OCI-LY1 (cell line): ENCODE data around the gene FAM20C.
"Not testable (repeated sequence)": the region's sequence is repeated elsewhere in the genome, so short reads cannot be mapped to it uniquely, and the experiment has no call there.

Experiments
- H2AFZ ChIP-seq: fragments of 200-600 bp; sonication (generic), shearing (Covaris generic); 2 replicates; pipeline ENCODE4 v1.6.0; 2014; ENCODE audit warnings: antibody characterized with exemption, mild to moderate bottlenecking, low read length
- H3F3A ChIP-seq: fragments of 200-600 bp; sonication (generic), shearing (Covaris generic); 2 replicates; pipeline ENCODE4 v1.6.0; 2014; ENCODE audit warnings: mild to moderate bottlenecking, antibody characterized with exemption, low read length, moderate library complexity; ENCODE audit not compliant: insufficient read depth
- H3K27ac ChIP-seq: fragments of 200-600 bp; sonication (generic); 2 replicates; pipeline ENCODE4 v1.5.1; 2014; ENCODE audit warnings: low read length, mixed run types, mild to moderate bottlenecking, low read depth; ENCODE audit not compliant: poor library complexity, severe bottlenecking
- H3K27me3 ChIP-seq: fragments of 200-600 bp; sonication (generic); 2 replicates; pipeline ENCODE4 v1.6.0; 2014; ENCODE audit warnings: antibody characterized with exemption, mild to moderate bottlenecking, low read length, moderate library complexity; ENCODE audit not compliant: insufficient read depth
- H3K36me3 ChIP-seq: fragments of 200-600 bp; sonication (generic); 2 replicates; pipeline ENCODE4 v1.6.1; 2014; ENCODE audit warnings: mild to moderate bottlenecking, antibody characterized with exemption, low read length, moderate library complexity, mixed read lengths; ENCODE audit not compliant: insufficient read depth
- H3K4me1 ChIP-seq: fragments of 200-600 bp; sonication (generic); 2 replicates; pipeline ENCODE4 v1.5.1; 2014; ENCODE audit warnings: mild to moderate bottlenecking, low read length, moderate library complexity; ENCODE audit not compliant: insufficient read depth, severe bottlenecking
- H3K4me2 ChIP-seq: fragments of 200-600 bp; sonication (generic), shearing (Covaris generic); 2 replicates; pipeline ENCODE4 v1.6.1; 2014; ENCODE audit warnings: low read length
- H3K4me3 ChIP-seq: fragments of 200-600 bp; sonication (generic); 2 replicates; pipeline ENCODE4 v1.5.1; 2014; ENCODE audit warnings: low read length, low read depth, mild to moderate bottlenecking, mixed read lengths; ENCODE audit not compliant: poor library complexity, severe bottlenecking
- H3K79me2 ChIP-seq: fragments of 200-600 bp; shearing (Covaris generic); 2 replicates; pipeline ENCODE4 v1.6.1; 2016; ENCODE audit warnings: mixed run types, low read length, mixed read lengths; ENCODE audit not compliant: insufficient read depth
- H3K9ac ChIP-seq: fragments of 200-600 bp; sonication (generic), shearing (Covaris generic); 2 replicates; pipeline ENCODE4 v1.6.1; 2014; ENCODE audit warnings: mild to moderate bottlenecking, low read length, mixed read lengths
- H3K9me2 ChIP-seq: fragments of 200-600 bp; sonication (generic), shearing (Covaris generic); 2 replicates; pipeline ENCODE4 v1.6.1; 2014; ENCODE audit warnings: low read depth, mild to moderate bottlenecking, low read length, mixed read lengths
- H3K9me3 ChIP-seq: fragments of 200-600 bp; shearing (Covaris generic); 2 replicates; pipeline ENCODE4 v1.6.1; 2014; ENCODE audit warnings: low read length, mixed read lengths
- H4K20me1 ChIP-seq: fragments of 200-600 bp; sonication (generic), shearing (Covaris generic); 2 replicates; pipeline ENCODE4 v1.6.0; 2016; ENCODE audit warnings: mild to moderate bottlenecking, low read length; ENCODE audit not compliant: insufficient read depth
- CTCF ChIP-seq: fragments of 200-600 bp; sonication (generic), shearing (Covaris generic); IDR thresholded peaks from 2 replicates; pipeline ENCODE4 v1.5.1; 2017; ENCODE audit warnings: mild to moderate bottlenecking, antibody characterized with exemption, low read length, moderate library complexity, mixed read lengths
- EZH2 ChIP-seq: fragments of 200-600 bp; sonication (generic), shearing (Covaris generic); IDR thresholded peaks from 2 replicates; pipeline ENCODE4 v1.8.0; 2017; ENCODE audit warnings: borderline replicate concordance, mixed run types, mild to moderate bottlenecking, antibody characterized with exemption, low read length, moderate library complexity, mixed read lengths

Gene FAM20C

GRCh38 chr7:262631-263311 lies 70.4 kb downstream of the FAM20C start:
- peak; percentile 26; the same call in 1 of the 2 replicates for TF ChIP-seq CTCF
- not testable (repeated sequence) for H3K4me1 ChIP-seq, H3K27ac ChIP-seq, H2AFZ ChIP-seq, H3K4me2 ChIP-seq, H3K27me3 ChIP-seq, H3K36me3 ChIP-seq, H3K4me3 ChIP-seq, H3K79me2 ChIP-seq, H3K9ac ChIP-seq, H3K9me2 ChIP-seq, H4K20me1 ChIP-seq, H3K9me3 ChIP-seq
- peaks cover 13% of the 10 kb centered on the region; the same call in 1 of the 2 replicates for H3F3A ChIP-seq

GRCh38 chr7:263483-264351 lies 71.3 kb downstream of the FAM20C start:
- H3K4me3 ChIP-seq, H3K4me1 ChIP-seq, H4K20me1 ChIP-seq, H3K4me2 ChIP-seq, H2AFZ ChIP-seq, H3K9ac ChIP-seq, H3K27me3 ChIP-seq, H3K27ac ChIP-seq, H3K9me3 ChIP-seq, H3K9me2 ChIP-seq, H3K79me2 ChIP-seq, H3K36me3 ChIP-seq: not testable (repeated sequence)
- peak; percentile 53 for TF ChIP-seq CTCF
- H3F3A ChIP-seq: peaks cover 13% of the 10 kb centered on the region; the same call in 1 of the 2 replicates

- H3K9me3 ChIP-seq: peaks cover 3% of the 10 kb centered on the region; the same call in 1 of the 2 replicates
- H4K20me1 ChIP-seq: no peaks in the 10 kb centered on the region
- H2AFZ ChIP-seq: no peak overlapping the region
- no peaks in the 10 kb centered on the region for H3K79me2 ChIP-seq
- H3K4me1 ChIP-seq: no peaks in the 10 kb centered on the region
- TF ChIP-seq EZH2: no peak
- TF ChIP-seq CTCF: no peak
- H3K36me3 ChIP-seq: no peaks in the 10 kb centered on the region
- H3K9me2 ChIP-seq: no peaks in the 10 kb centered on the region
- H3K4me3 ChIP-seq: no peak overlapping the region
- no peak overlapping the region for H3K27ac ChIP-seq
- H3K27me3 ChIP-seq: no peaks in the 10 kb centered on the region
- H3K9ac ChIP-seq: no peak overlapping the region
- H3K4me2 ChIP-seq: no peak overlapping the region
- H3F3A ChIP-seq: peaks cover 13% of the 10 kb centered on the region; the same call in 1 of the 2 replicates
Observed at GRCh38 chr7:264541-265191, 72.3 kb downstream of the FAM20C start.
